Adipocyte (in vitro differentiated cells): ENCODE results near the gene BLOC1S1.
"Not testable (repeated sequence)": the region's sequence is repeated elsewhere in the genome, so short reads cannot be mapped to it uniquely, and the experiment has no call there.

Source experiments
- DNase-seq: peaks from one replicate; pipeline ENCODE4 v3.0.0-alpha.2; 2015; ENCODE audit warnings: low read depth
- H3K27me3 ChIP-seq: replicated peaks from 2 replicates; pipeline ENCODE4 v1.7.0; 2013; ENCODE audit warnings: mild to moderate bottlenecking, low read length, moderate library complexity; ENCODE audit not compliant: control insufficient read depth, insufficient read depth
- H3K36me3 ChIP-seq: 2 replicates; pipeline ENCODE4 v1.7.0; 2013; ENCODE audit warnings: low read length, mild to moderate bottlenecking, moderate library complexity; ENCODE audit not compliant: control insufficient read depth, insufficient read depth, severe bottlenecking
- H3K4me1 ChIP-seq: 2 replicates; pipeline ENCODE4 v1.7.0; 2013; ENCODE audit warnings: mild to moderate bottlenecking, low read length, moderate library complexity; ENCODE audit not compliant: control insufficient read depth, insufficient read depth
- H3K4me3 ChIP-seq: 2 replicates; pipeline ENCODE4 v1.7.0; 2013; ENCODE audit warnings: mild to moderate bottlenecking, low read length, moderate library complexity
- H3K9ac ChIP-seq: 2 replicates; pipeline ENCODE4 v1.7.0; 2013; ENCODE audit warnings: mild to moderate bottlenecking, low read length, moderate library complexity
- H3K9me3 ChIP-seq: 2 replicates; pipeline ENCODE4 v1.7.0; 2013; ENCODE audit warnings: mild to moderate bottlenecking, low read length, moderate library complexity; ENCODE audit not compliant: control insufficient read depth

BLOC1S1 gene

DNA sequence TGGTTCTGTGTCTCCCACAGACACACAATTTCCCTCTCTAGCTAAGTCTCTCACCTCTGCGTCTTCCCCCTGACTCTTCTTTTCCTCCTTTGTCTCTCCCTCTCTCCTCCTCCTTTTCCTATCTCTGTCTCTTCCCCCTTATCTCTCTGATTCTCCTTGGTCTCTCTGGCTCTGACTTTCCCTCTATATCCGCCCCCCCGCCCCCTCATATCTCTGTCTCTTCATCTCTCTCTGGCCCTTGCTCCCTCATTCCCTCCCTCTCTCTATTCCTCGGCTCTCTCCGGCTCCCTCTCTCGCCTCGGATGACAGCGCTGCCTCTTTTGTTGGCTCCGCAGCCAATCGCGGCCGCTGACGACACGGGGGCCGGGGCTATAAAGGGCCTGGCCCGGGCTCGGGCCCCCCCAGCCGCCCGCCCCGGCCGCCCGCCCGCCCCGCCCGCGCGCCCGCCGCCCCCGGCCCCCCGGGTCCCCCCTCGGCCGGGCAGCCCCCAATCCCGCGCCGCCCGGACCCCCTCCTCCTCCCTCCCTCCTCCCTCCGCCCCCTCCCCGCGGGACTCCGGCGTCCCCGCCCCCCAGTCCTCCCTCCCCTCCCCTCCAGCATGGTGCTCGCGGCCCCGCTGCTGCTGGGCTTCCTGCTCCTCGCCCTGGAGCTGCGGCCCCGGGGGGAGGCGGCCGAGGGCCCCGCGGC is 27.0 kb downstream of the BLOC1S1 start, which contains the start of gene GDF11:
Gene GDF11, plus strand, starts transcription at position 404 of the 687 bp plus-strand sequence. Its CDS starts 195 bp downstream, at position 599.
- H3K9me3 ChIP-seq, result no peaks in the 10 kb centered on the region
- no peaks in the 10 kb centered on the region for H3K27me3 ChIP-seq
- H3K9ac ChIP-seq, result peak within 1 kb of the TSS; percentile 86
- H3K4me3 ChIP-seq, result peak within 1 kb of the TSS; percentile 84
- no peaks in the 10 kb centered on the region for H3K36me3 ChIP-seq
- peaks cover 41% of the 10 kb centered on the region for H3K4me1 ChIP-seq
- peak; percentile 94 for DNase-seq

DNA sequence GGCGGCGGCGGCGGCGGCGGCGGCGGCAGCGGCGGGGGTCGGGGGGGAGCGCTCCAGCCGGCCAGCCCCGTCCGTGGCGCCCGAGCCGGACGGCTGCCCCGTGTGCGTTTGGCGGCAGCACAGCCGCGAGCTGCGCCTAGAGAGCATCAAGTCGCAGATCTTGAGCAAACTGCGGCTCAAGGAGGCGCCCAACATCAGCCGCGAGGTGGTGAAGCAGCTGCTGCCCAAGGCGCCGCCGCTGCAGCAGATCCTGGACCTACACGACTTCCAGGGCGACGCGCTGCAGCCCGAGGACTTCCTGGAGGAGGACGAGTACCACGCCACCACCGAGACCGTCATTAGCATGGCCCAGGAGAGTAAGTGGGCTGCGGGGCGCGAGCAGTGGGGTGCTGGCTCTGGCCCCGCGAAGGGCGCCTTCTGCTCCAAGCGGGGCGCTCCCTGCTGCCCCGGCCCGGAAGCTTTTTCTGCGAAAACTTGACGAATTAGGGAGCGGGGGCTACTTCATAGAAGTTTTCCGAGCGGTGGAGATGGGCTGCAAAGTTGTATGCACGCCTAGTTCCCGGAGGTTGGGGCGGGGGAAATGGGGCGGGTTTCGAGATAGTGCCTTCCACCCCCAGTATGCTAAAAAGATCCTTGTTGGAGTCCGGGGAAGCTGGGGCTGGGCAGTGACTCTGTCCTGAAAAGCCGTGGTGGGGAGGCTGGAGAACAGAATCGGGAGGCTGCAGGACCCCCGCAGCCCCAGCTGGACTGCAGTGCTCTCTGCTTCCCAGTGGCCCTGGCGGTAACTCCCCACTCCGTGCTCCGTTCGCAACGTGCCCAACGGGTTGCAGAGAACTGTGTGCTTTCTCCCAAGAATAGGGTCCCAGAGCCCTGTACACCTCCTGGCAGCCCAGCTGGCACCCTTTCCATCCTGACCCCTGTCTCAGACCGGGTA is 27.8 kb downstream of the BLOC1S1 start:
- Histone ChIP-seq H3K9me3 (no peaks in the 10 kb centered on the region), H3K4me3 (peak overlapping the region; percentile 84), H3K4me1 (peaks cover 34% of the 10 kb centered on the region), H3K36me3 (peaks cover 2% of the 10 kb centered on the region), H3K9ac (peak overlapping the region; percentile 86), H3K27me3 (no peaks in the 10 kb centered on the region)
- peak; percentile 81 for DNase-seq

DNA sequence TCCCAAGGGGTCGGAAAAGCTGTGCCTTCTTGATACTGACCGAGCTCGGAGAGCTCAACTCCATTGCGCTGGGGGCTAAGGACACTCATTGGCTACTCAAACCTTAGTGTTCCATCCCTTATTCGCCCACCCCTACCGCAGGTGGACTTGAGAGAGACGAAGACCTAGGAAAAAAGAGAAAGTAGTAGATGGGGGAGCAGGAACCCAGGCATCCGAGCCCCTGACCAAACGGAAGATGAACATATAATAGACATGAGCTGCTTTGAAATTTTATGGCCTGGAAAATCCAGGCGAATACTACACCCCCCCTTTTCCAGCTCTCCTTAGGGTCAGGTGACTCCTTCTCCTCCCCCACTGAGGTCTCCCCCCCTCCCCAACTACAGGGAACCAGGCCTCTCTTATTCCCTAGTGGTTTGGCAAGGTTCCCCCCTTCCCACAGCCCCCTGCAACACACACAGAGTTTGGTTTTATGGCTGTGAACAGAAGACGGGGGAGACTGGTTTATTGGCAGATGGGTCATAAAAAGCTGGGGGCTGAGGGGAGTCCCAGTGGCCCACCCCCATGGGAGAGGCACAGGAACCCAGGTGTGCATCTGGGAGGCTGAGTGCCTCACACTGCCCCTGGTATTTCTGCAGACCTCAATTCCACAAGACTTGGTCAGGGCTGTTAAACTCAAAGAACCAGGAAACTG is 28.6 kb downstream of the BLOC1S1 start:
- peaks cover 34% of the 10 kb centered on the region for H3K4me1 ChIP-seq
- H3K36me3 ChIP-seq, result peaks cover 8% of the 10 kb centered on the region
- DNase-seq, result no peak
- no peaks in the 10 kb centered on the region for H3K9me3 ChIP-seq
- no peaks in the 10 kb centered on the region for H3K27me3 ChIP-seq
- peak overlapping the region; percentile 84 for H3K4me3 ChIP-seq
- peak overlapping the region; percentile 86 for H3K9ac ChIP-seq

- peaks cover 34% of the 10 kb centered on the region for H3K4me1 ChIP-seq
- no peak overlapping the region for H3K9ac ChIP-seq
- peak overlapping the region; percentile 84 for H3K4me3 ChIP-seq
- H3K9me3 ChIP-seq, result no peaks in the 10 kb centered on the region
- DNase-seq, result peak; percentile 26
- H3K36me3 ChIP-seq, result peaks cover 10% of the 10 kb centered on the region
- no peaks in the 10 kb centered on the region for H3K27me3 ChIP-seq
These were observed 29.7 kb downstream of the BLOC1S1 start for GRCh38 chr12:55745361-55746173.

DNA sequence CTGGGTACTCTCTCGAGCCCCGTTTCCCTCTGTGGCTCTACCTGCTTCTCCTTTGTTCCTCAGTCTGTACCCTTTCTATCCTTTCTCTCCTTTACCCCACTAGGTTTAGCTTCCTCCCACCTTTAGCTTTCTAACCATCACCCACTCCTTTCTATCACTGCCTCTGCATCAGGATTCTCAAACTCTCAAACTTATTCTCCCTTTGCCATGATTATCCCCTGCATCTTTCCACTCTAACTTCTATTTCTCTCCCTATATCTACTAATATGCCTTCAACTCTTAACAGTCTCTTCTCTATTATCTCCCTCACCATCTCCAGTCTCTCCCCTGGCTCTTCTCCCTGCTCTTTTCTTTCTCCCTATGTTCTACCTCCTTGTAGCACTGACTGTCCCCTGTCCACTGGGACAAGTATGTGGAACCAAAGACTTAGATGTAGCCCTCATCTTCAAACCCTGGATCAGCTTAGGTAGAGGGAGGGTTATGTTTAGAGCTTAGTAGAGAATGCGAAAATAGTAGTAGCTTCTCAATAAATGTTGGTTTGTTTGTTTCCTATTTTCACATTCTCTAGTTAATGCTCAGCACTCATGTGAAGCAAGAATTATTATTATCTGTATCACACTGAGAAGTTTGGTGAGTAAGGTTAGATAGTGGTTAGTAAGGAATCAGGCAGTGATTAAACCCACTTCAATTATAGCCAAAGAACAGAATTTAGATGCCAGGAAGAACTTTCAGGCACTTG is 30.5 kb downstream of the BLOC1S1 start:
- no peaks in the 10 kb centered on the region for H3K27me3 ChIP-seq
- peaks cover 12% of the 10 kb centered on the region for H3K36me3 ChIP-seq
- H3K4me1 ChIP-seq, result peaks cover 38% of the 10 kb centered on the region
- no peak for DNase-seq
- no peaks in the 10 kb centered on the region for H3K9me3 ChIP-seq
- H3K4me3 ChIP-seq, result no peak overlapping the region
- no peak overlapping the region for H3K9ac ChIP-seq

DNA sequence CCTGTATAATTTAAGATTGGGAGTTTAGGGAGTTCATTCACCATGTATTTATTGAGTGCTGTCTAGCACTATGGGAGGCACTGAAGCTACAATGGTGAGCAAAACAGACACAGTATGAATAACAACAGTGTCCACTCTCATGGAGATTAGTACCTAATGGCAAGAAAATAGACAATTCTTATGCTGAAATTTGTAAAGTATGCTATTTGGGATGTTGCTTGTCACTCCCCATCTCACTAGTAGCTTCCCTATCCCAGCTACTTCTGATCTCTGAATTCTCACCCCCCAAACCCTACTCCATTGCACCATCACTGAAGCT is 31.0 kb downstream of the BLOC1S1 start:
- H3K27me3 ChIP-seq, result no peaks in the 10 kb centered on the region
- H3K9me3 ChIP-seq, result no peaks in the 10 kb centered on the region
- no peak for DNase-seq
- no peak overlapping the region for H3K4me3 ChIP-seq
- H3K4me1 ChIP-seq, result peaks cover 37% of the 10 kb centered on the region
- peaks cover 18% of the 10 kb centered on the region for H3K36me3 ChIP-seq
- H3K9ac ChIP-seq, result no peak overlapping the region

GRCh38 chr12:55748230-55748993 is 32.6 kb downstream of the BLOC1S1 start:
- Histone ChIP-seq H3K4me1 (peaks cover 30% of the 10 kb centered on the region), H3K9ac (no peak overlapping the region), H3K27me3 (no peaks in the 10 kb centered on the region), H3K36me3 (peaks cover 33% of the 10 kb centered on the region), H3K4me3 (no peak overlapping the region), H3K9me3 (no peaks in the 10 kb centered on the region)
- DNase-seq, result no peak

DNA sequence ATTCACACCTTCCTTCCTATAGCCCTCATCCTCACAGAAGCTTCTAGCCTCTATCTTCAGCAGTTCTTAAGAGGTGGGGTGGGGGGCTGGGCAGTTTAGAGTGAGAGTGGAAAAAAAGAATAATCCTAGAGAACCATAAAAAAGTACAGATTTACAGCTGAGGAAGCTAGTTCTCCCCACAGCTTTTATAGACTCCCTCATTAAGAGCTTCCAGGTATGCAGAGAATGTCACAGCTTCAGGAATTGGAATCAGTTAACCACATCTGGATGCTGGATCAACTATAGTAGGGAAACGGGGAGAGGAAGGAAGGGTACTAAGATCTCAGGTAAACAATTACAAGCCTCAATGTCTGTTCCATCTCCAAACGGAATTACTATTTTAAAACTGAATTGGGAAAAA is 39.4 kb downstream of the BLOC1S1 start:
- Histone ChIP-seq H3K4me1 (peaks cover 4% of the 10 kb centered on the region), H3K36me3 (peaks cover 88% of the 10 kb centered on the region), H3K9me3 (no peaks in the 10 kb centered on the region), H3K9ac (no peak overlapping the region), H3K4me3 (no peak overlapping the region), H3K27me3 (no peaks in the 10 kb centered on the region)
- DNase-seq, result no peak

DNA sequence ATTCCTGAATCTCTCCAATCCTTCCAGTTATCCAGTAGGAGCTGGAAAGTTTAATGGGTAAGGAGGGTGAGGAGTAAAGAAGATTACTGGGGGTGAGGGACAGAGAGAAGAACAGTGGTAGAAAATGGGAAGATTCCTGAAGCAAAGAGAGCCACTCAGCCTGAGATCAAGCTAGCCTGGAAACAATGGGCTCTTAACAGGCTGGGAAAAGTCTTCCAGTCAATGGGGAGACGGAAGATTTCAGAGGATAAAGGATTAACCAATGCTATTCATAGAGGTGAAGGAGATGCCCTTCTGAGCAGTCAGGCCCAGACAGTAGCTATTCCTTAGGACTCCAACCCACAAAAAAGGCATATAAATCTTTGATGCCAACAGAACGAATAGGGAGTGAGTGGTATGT is 41.9 kb downstream of the BLOC1S1 start:
- H3K27me3 ChIP-seq, result no peaks in the 10 kb centered on the region
- H3K9ac ChIP-seq, result no peak overlapping the region
- no peaks in the 10 kb centered on the region for H3K4me1 ChIP-seq
- no peak for DNase-seq
- H3K36me3 ChIP-seq, result peaks cover 88% of the 10 kb centered on the region
- no peaks in the 10 kb centered on the region for H3K9me3 ChIP-seq
- no peak overlapping the region for H3K4me3 ChIP-seq

- DNase-seq, result not testable (repeated sequence)
- peaks cover 81% of the 10 kb centered on the region for H3K36me3 ChIP-seq
These were observed 42.7 kb downstream of the BLOC1S1 start for GRCh38 chr12:55758575-55758974.

More at GRCh38 chr12:55758575-55758974, 42.7 kb downstream of the BLOC1S1 start:
- not testable (repeated sequence) for H3K9ac ChIP-seq, H3K4me1 ChIP-seq, H3K27me3 ChIP-seq, H3K9me3 ChIP-seq, H3K4me3 ChIP-seq
